ENCODE data around the gene PGF. TPM values are rescaled to one million over a fixed set of nuclear protein-coding genes. Genes with fewer than 3 reads are reported as not detected.

The PGF gene
- total RNA-seq, 4 donors from 2014 or later = 1.6 to 42.3 (median 6.2) TPM

GRCh38 chr14:74962046-74962445 is 6.6 kb upstream of the PGF start:
- WGBS, 2 donors = 37 to 69% methylated on average over 2 to 11 of the region's 11 CpGs
- Histone ChIP-seq H3K27ac (no peak overlapping the region), H3K4me1 (peaks cover 0 to 28% (median 10%) of the 10 kb centered on the region in 3 donors), H3K4me3 (no peak overlapping the region), H3K9me3 (no peaks in the 10 kb centered on the region), H3K27me3 (no peaks in the 10 kb centered on the region), H3K36me3 (no peaks in the 10 kb centered on the region)
- no peak for TF ChIP-seq CTCF (IDR thresholded peaks at IDR 0.05)
- no peak for TF ChIP-seq POLR2A (IDR thresholded peaks at IDR 0.05)
- DNase-seq = no peak
- intact Hi-C loops (cut with DNase I) = no loop called here

GRCh38 chr14:74961238-74961911 is 6.0 kb upstream of the PGF start:
- intact Hi-C loops (cut with DNase I) = no loop called here
- TF ChIP-seq CTCF (IDR thresholded peaks at IDR 0.05) (no peak), POLR2A (IDR thresholded peaks at IDR 0.05) (no peak)
- Histone ChIP-seq H3K4me3 (no peak overlapping the region), H3K4me1 (peaks cover 0 to 28% (median 10%) of the 10 kb centered on the region in 3 donors), H3K27ac (no peak overlapping the region), H3K27me3 (no peaks in the 10 kb centered on the region), H3K9me3 (no peaks in the 10 kb centered on the region), H3K36me3 (no peaks in the 10 kb centered on the region)
- 78 to 84% methylated on average over 5 of the region's 5 CpGs for WGBS, 2 donors
- DNase-seq = no peak

GRCh38 chr14:74960736-74961135 is 5.3 kb upstream of the PGF start:
- Histone ChIP-seq H3K36me3 (no peaks in the 10 kb centered on the region), H3K27me3 (no peaks in the 10 kb centered on the region), H3K27ac (no peak overlapping the region), H3K4me3 (no peak overlapping the region), H3K9me3 (no peaks in the 10 kb centered on the region), H3K4me1 (peaks cover 0 to 31% (median 10%) of the 10 kb centered on the region in 3 donors)
- DNase-seq = no peak
- WGBS, 2 donors = 52 to 58% methylated on average over 3 to 4 of the region's 4 CpGs
- intact Hi-C loops (cut with DNase I) = no loop called here
- TF ChIP-seq POLR2A (IDR thresholded peaks at IDR 0.05) = no peak
- TF ChIP-seq CTCF (IDR thresholded peaks at IDR 0.05) = no peak

- Histone ChIP-seq H3K36me3 (no peaks in the 10 kb centered on the region), H3K4me3 (no peak overlapping the region), H3K4me1 (peaks cover 7 to 35% (median 12%) of the 10 kb centered on the region in 3 donors), H3K27ac (no peak overlapping the region), H3K9me3 (no peaks in the 10 kb centered on the region), H3K27me3 (no peaks in the 10 kb centered on the region)
- no peak for DNase-seq
- WGBS, 2 donors = 30 to 67% methylated on average over 5 of the region's 5 CpGs
- TF ChIP-seq POLR2A (IDR thresholded peaks at IDR 0.05) (no peak), CTCF (IDR thresholded peaks at IDR 0.05) (no peak)
- intact Hi-C loops (cut with DNase I) = no loop called here
Measured at GRCh38 chr14:74959596-74960180, 4.3 kb upstream of the PGF start.

- WGBS, 2 donors = 94% methylated on average over 6 to 8 of the region's 24 CpGs
- peak overlapping the region in 2 of 4 donors; percentile 53 to 78 for H3K4me3 ChIP-seq
- no peaks in the 10 kb centered on the region for H3K36me3 ChIP-seq
- no peaks in the 10 kb centered on the region for H3K9me3 ChIP-seq
- TF ChIP-seq POLR2A (IDR thresholded peaks at IDR 0.05) = no peak
- TF ChIP-seq CTCF (IDR thresholded peaks at IDR 0.05) = no peak
- no peak overlapping the region for H3K27ac ChIP-seq
- intact Hi-C loops (cut with DNase I) = no loop called here
- no peak for DNase-seq
- H3K4me1 ChIP-seq = peaks cover 21 to 47% (median 31%) of the 10 kb centered on the region in 3 donors
- H3K27me3 ChIP-seq = no peaks in the 10 kb centered on the region
Measured at GRCh38 chr14:74956280-74957072, 1.1 kb upstream of the PGF start.

Data from esophagus squamous epithelium (tissue), 5 donors.